Activated naive CD4-positive, alpha-beta T cell treated with anti-CD3 and anti-CD28 coated beads, Interleukin-2, amount 50 U/mL, for 24 hours (primary cell): ENCODE measurements around the gene LDHA.

Experiments used
- H3K27ac Mint-ChIP-seq: one replicate; pipeline ENCODE4 v1.8.0; 2021; ENCODE audit warnings: mild to moderate bottlenecking, mixed read lengths
- H3K27me3 Mint-ChIP-seq: one replicate; pipeline ENCODE4 v1.8.0; 2021; ENCODE audit warnings: mixed read lengths
- H3K36me3 Mint-ChIP-seq: one replicate; pipeline ENCODE4 v1.8.0; 2021; ENCODE audit warnings: mixed read lengths
- H3K4me1 Mint-ChIP-seq: one replicate; pipeline ENCODE4 v1.8.0; 2021; ENCODE audit warnings: mixed read lengths
- H3K4me3 Mint-ChIP-seq: one replicate; pipeline ENCODE4 v1.8.0; 2021; ENCODE audit warnings: mild to moderate bottlenecking, mixed read lengths
- H3K9me3 Mint-ChIP-seq: one replicate; pipeline ENCODE4 v1.8.0; 2021; ENCODE audit warnings: mixed read lengths

LDHA gene

GRCh38 chr11:18394275-18394927, at the start of gene LDHA:
Gene LDHA, plus strand, starts transcription at chr11:18394563. Its CDS starts 2,280 bp downstream, at chr11:18396843.
- peaks cover 38% of the 10 kb centered on the region for H3K4me1 Mint-ChIP-seq
- H3K36me3 Mint-ChIP-seq: peaks cover 26% of the 10 kb centered on the region

GRCh38 chr11:18347471-18348125, 46.8 kb upstream of the LDHA start:
- Mint-ChIP-seq H3K4me3 (no peak overlapping the region), H3K36me3 (peaks cover 18% of the 10 kb centered on the region), H3K9me3 (no peaks in the 10 kb centered on the region), H3K27me3 (no peaks in the 10 kb centered on the region), H3K27ac (no peak overlapping the region), H3K4me1 (peaks cover 3% of the 10 kb centered on the region)

More at GRCh38 chr11:18394275-18394927, at the start of gene LDHA:
- Mint-ChIP-seq H3K4me3 (peak within 1 kb of the TSS; percentile 98), H3K27ac (peak within 1 kb of the TSS; percentile 96), H3K27me3 (no peaks in the 10 kb centered on the region), H3K9me3 (no peaks in the 10 kb centered on the region)

- Mint-ChIP-seq H3K27me3 (no peaks in the 10 kb centered on the region), H3K4me1 (no peaks in the 10 kb centered on the region), H3K27ac (no peak overlapping the region), H3K4me3 (no peak overlapping the region), H3K9me3 (no peaks in the 10 kb centered on the region), H3K36me3 (peaks cover 23% of the 10 kb centered on the region)
Measured at GRCh38 chr11:18352581-18352980, 41.8 kb upstream of the LDHA start.

- H3K27me3 Mint-ChIP-seq: no peaks in the 10 kb centered on the region
- H3K4me1 Mint-ChIP-seq: no peaks in the 10 kb centered on the region
- peaks cover 14% of the 10 kb centered on the region for H3K36me3 Mint-ChIP-seq
- no peaks in the 10 kb centered on the region for H3K9me3 Mint-ChIP-seq
- H3K4me3 Mint-ChIP-seq: no peak overlapping the region
- H3K27ac Mint-ChIP-seq: no peak overlapping the region
Measured at GRCh38 chr11:18358646-18359045, 35.7 kb upstream of the LDHA start.

GRCh38 chr11:18361154-18361553, 33.2 kb upstream of the LDHA start:
- Mint-ChIP-seq H3K4me3 (no peak overlapping the region), H3K27ac (no peak overlapping the region), H3K27me3 (no peaks in the 10 kb centered on the region), H3K9me3 (no peaks in the 10 kb centered on the region), H3K36me3 (peaks cover 14% of the 10 kb centered on the region), H3K4me1 (peaks cover 1% of the 10 kb centered on the region)

GRCh38 chr11:18364495-18365073, 29.8 kb upstream of the LDHA start:
- H3K4me1 Mint-ChIP-seq: peaks cover 8% of the 10 kb centered on the region
- no peak overlapping the region for H3K4me3 Mint-ChIP-seq
- H3K27ac Mint-ChIP-seq: no peak overlapping the region
- H3K9me3 Mint-ChIP-seq: no peaks in the 10 kb centered on the region
- H3K36me3 Mint-ChIP-seq: peaks cover 10% of the 10 kb centered on the region
- H3K27me3 Mint-ChIP-seq: no peaks in the 10 kb centered on the region

- Mint-ChIP-seq H3K36me3 (peaks cover 10% of the 10 kb centered on the region), H3K27ac (no peak overlapping the region)
Measured at GRCh38 chr11:18365741-18366140, 28.6 kb upstream of the LDHA start.

GRCh38 chr11:18366286-18366685, 28.1 kb upstream of the LDHA start:
- Mint-ChIP-seq H3K4me3 (no peak overlapping the region), H3K4me1 (peaks cover 8% of the 10 kb centered on the region), H3K9me3 (no peaks in the 10 kb centered on the region), H3K27me3 (no peaks in the 10 kb centered on the region), H3K27ac (no peak overlapping the region), H3K36me3 (peaks cover 10% of the 10 kb centered on the region)

More at GRCh38 chr11:18365741-18366140, 28.6 kb upstream of the LDHA start:
- Mint-ChIP-seq H3K9me3 (no peaks in the 10 kb centered on the region), H3K27me3 (no peaks in the 10 kb centered on the region), H3K4me3 (no peak overlapping the region), H3K4me1 (peaks cover 8% of the 10 kb centered on the region)

- H3K27me3 Mint-ChIP-seq: no peaks in the 10 kb centered on the region
- peaks cover 8% of the 10 kb centered on the region for H3K4me1 Mint-ChIP-seq
- H3K9me3 Mint-ChIP-seq: no peaks in the 10 kb centered on the region
- H3K27ac Mint-ChIP-seq: no peak overlapping the region
- H3K4me3 Mint-ChIP-seq: no peak overlapping the region
- peaks cover 10% of the 10 kb centered on the region for H3K36me3 Mint-ChIP-seq
Measured at GRCh38 chr11:18367431-18367830, 26.9 kb upstream of the LDHA start.

GRCh38 chr11:18368221-18368620, 26.1 kb upstream of the LDHA start:
- no peaks in the 10 kb centered on the region for H3K9me3 Mint-ChIP-seq
- H3K4me3 Mint-ChIP-seq: no peak overlapping the region
- no peak overlapping the region for H3K27ac Mint-ChIP-seq
- peaks cover 8% of the 10 kb centered on the region for H3K4me1 Mint-ChIP-seq
- H3K27me3 Mint-ChIP-seq: no peaks in the 10 kb centered on the region
- H3K36me3 Mint-ChIP-seq: peaks cover 10% of the 10 kb centered on the region

- Mint-ChIP-seq H3K4me3 (no peak overlapping the region), H3K27ac (no peak overlapping the region), H3K9me3 (no peaks in the 10 kb centered on the region), H3K36me3 (peaks cover 8% of the 10 kb centered on the region), H3K27me3 (no peaks in the 10 kb centered on the region), H3K4me1 (peaks cover 8% of the 10 kb centered on the region)
Measured at GRCh38 chr11:18369398-18369797, 25.0 kb upstream of the LDHA start.

GRCh38 chr11:18371279-18371678, 23.1 kb upstream of the LDHA start:
- no peaks in the 10 kb centered on the region for H3K9me3 Mint-ChIP-seq

GRCh38 chr11:18372201-18372600, 22.2 kb upstream of the LDHA start:
- peaks cover 1% of the 10 kb centered on the region for H3K36me3 Mint-ChIP-seq
- no peaks in the 10 kb centered on the region for H3K27me3 Mint-ChIP-seq
- H3K4me1 Mint-ChIP-seq: peaks cover 4% of the 10 kb centered on the region
- H3K9me3 Mint-ChIP-seq: no peaks in the 10 kb centered on the region
- H3K4me3 Mint-ChIP-seq: no peak overlapping the region
- H3K27ac Mint-ChIP-seq: no peak overlapping the region

More at GRCh38 chr11:18371279-18371678, 23.1 kb upstream of the LDHA start:
- peaks cover 5% of the 10 kb centered on the region for H3K4me1 Mint-ChIP-seq
- no peak overlapping the region for H3K4me3 Mint-ChIP-seq
- H3K27me3 Mint-ChIP-seq: no peaks in the 10 kb centered on the region
- H3K27ac Mint-ChIP-seq: no peak overlapping the region
- H3K36me3 Mint-ChIP-seq: peaks cover 3% of the 10 kb centered on the region

- Mint-ChIP-seq H3K4me3 (no peak overlapping the region), H3K27ac (no peak overlapping the region), H3K27me3 (no peaks in the 10 kb centered on the region), H3K4me1 (no peaks in the 10 kb centered on the region), H3K9me3 (no peaks in the 10 kb centered on the region), H3K36me3 (no peaks in the 10 kb centered on the region)
Measured at GRCh38 chr11:18374956-18375355, 19.4 kb upstream of the LDHA start.

- Mint-ChIP-seq H3K9me3 (no peaks in the 10 kb centered on the region), H3K27me3 (no peaks in the 10 kb centered on the region), H3K4me1 (no peaks in the 10 kb centered on the region), H3K4me3 (no peak overlapping the region), H3K36me3 (no peaks in the 10 kb centered on the region), H3K27ac (no peak overlapping the region)
Measured at GRCh38 chr11:18375941-18376340, 18.4 kb upstream of the LDHA start.

- no peak overlapping the region for H3K27ac Mint-ChIP-seq
- no peaks in the 10 kb centered on the region for H3K36me3 Mint-ChIP-seq
- H3K4me3 Mint-ChIP-seq: no peak overlapping the region
- H3K9me3 Mint-ChIP-seq: no peaks in the 10 kb centered on the region
- peaks cover 18% of the 10 kb centered on the region for H3K4me1 Mint-ChIP-seq
- no peaks in the 10 kb centered on the region for H3K27me3 Mint-ChIP-seq
Measured at GRCh38 chr11:18379201-18379600, 15.2 kb upstream of the LDHA start.
